ENCODE results near the gene FBXL19. TPM values are rescaled to one million over a fixed set of nuclear protein-coding genes. Genes with fewer than 3 reads are reported as not detected.
A peak's percentile ranks its signal among the peaks of the same experiment; 100 is the strongest.

Gene FBXL19
- total and polyA plus RNA-seq, 10 donors, result 4.3 to 24.7 (median 17.4) TPM

- Histone ChIP-seq H3K4me1 (peaks cover 18 to 64% (median 46%) of the 10 kb centered on the region in 6 donors), H3K36me3 (peaks cover 0 to 20% (median 2%) of the 10 kb centered on the region in 6 donors), H3K9me3 (no peaks in the 10 kb centered on the region), H3K27ac (peak overlapping the region; percentile 75 to 95 (median 90)), H3K4me3 (peak overlapping the region in 4 of 8 donors; percentile 36 to 71 (median 47)), H3K27me3 (replicated peaks in 1 of 7) (no peaks in the 10 kb centered on the region)
- 77 to 81% (median 78%) methylated on average over 31 to 32 of the region's 32 CpGs for WGBS, 5 donors
- DNase-seq, result peak; percentile 79
- TF ChIP-seq CTCF (IDR thresholded peaks at IDR 0.05 in 8 of 11, conservative IDR thresholded peaks at IDR 0.05 in 3 of 11), result no peak
- TF ChIP-seq POLR2AphosphoS5 (IDR thresholded peaks at IDR 0.05), result no peak
- no peak for TF ChIP-seq POLR2A (IDR thresholded peaks at IDR 0.05)
- intact Hi-C loops (cut with DNase I; ENCODE audit: low total_unique reads), result no loop called here
These were observed 27.6 kb upstream of the FBXL19 start for GRCh38 chr16:30895627-30896260.

GRCh38 chr16:30896261-30896888 is 27.0 kb upstream of the FBXL19 start, which contains the start of gene CTF1:
CTF1 (plus strand) TSS chr16:30896614; CDS start chr16:30896644, 30 bp downstream.
- H3K4me3 ChIP-seq, result peak within 1 kb of the TSS; percentile 13 to 71 (median 38)
- H3K27ac ChIP-seq, result peak within 1 kb of the TSS; percentile 75 to 95 (median 90)
- no peaks in the 10 kb centered on the region for H3K27me3 ChIP-seq (replicated peaks in 1 of 7)
- no peaks in the 10 kb centered on the region for H3K9me3 ChIP-seq
- TF ChIP-seq POLR2A (IDR thresholded peaks at IDR 0.05) (no peak), CTCF (IDR thresholded peaks at IDR 0.05 in 8 of 11, conservative IDR thresholded peaks at IDR 0.05 in 3 of 11) (no peak), POLR2AphosphoS5 (IDR thresholded peaks at IDR 0.05) (peak in 1 of 3 donors; percentile 2)
- 15 to 29% (median 22%) methylated on average over 26 to 31 of the region's 31 CpGs for WGBS, 5 donors
- intact Hi-C loops (cut with DNase I; ENCODE audit: low total_unique reads), result no loop called here
- peaks cover 22 to 71% (median 53%) of the 10 kb centered on the region in 6 donors for H3K4me1 ChIP-seq
- peak; percentile 89 for DNase-seq
- peaks cover 0 to 13% (median under 1%) of the 10 kb centered on the region in 6 donors for H3K36me3 ChIP-seq

- Histone ChIP-seq H3K4me3 (peak overlapping the region; percentile 13 to 71 (median 38)), H3K27ac (peak overlapping the region; percentile 75 to 95 (median 90)), H3K9me3 (no peaks in the 10 kb centered on the region), H3K27me3 (replicated peaks in 1 of 7) (no peaks in the 10 kb centered on the region), H3K36me3 (peaks cover 0 to 6% (median 0%) of the 10 kb centered on the region in 6 donors), H3K4me1 (peaks cover 26 to 69% (median 58%) of the 10 kb centered on the region in 6 donors)
- DNase-seq, result peak; percentile 95
- intact Hi-C loops (cut with DNase I; ENCODE audit: low total_unique reads), result no loop called here
- 13 to 16% (median 15%) methylated on average over 28 to 31 of the region's 31 CpGs for WGBS, 5 donors
- TF ChIP-seq CTCF (IDR thresholded peaks at IDR 0.05 in 8 of 11, conservative IDR thresholded peaks at IDR 0.05 in 3 of 11) (peak in 2 of 11 experiments; percentile 12 to 20), POLR2A (IDR thresholded peaks at IDR 0.05) (peak in 1 of 3 donors; percentile 9), POLR2AphosphoS5 (IDR thresholded peaks at IDR 0.05) (peak; percentile 54 to 83 (median 61))
These were observed 26.3 kb upstream of the FBXL19 start for GRCh38 chr16:30896889-30897733.
